ENCODE measurements around the gene F11.

The F11 gene

DNA sequence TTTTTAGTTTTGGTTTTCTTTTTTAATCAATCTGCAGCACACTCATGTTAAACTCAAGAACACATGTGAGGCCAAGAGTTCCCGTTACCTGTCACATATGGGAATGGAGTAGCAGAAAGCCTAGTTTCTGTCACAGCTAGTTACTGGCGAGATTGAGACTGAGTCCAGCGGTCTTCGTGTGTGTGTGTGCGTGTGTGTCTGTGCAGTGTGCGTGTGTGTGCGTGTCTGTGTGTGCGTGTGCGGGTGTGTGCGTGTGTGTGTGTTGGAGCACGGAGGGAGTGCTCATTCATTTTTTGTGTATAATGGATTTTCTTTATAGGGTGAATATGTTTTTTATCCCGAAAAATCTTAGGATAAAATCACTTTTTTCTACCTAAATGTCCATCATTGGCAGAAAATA, 19.2 kb downstream of the F11 start:
- H3K79me2 ChIP-seq (ENCODE audit: insufficient read depth, low read depth) = no peaks in the 10 kb centered on the region
- no peaks in the 10 kb centered on the region for H3K36me3 ChIP-seq (ENCODE audit: insufficient read depth)
- no peaks in the 10 kb centered on the region for H4K20me1 ChIP-seq (ENCODE audit: insufficient read depth)
- H3K27ac ChIP-seq = no peak overlapping the region
- TF ChIP-seq, protein P1, sequence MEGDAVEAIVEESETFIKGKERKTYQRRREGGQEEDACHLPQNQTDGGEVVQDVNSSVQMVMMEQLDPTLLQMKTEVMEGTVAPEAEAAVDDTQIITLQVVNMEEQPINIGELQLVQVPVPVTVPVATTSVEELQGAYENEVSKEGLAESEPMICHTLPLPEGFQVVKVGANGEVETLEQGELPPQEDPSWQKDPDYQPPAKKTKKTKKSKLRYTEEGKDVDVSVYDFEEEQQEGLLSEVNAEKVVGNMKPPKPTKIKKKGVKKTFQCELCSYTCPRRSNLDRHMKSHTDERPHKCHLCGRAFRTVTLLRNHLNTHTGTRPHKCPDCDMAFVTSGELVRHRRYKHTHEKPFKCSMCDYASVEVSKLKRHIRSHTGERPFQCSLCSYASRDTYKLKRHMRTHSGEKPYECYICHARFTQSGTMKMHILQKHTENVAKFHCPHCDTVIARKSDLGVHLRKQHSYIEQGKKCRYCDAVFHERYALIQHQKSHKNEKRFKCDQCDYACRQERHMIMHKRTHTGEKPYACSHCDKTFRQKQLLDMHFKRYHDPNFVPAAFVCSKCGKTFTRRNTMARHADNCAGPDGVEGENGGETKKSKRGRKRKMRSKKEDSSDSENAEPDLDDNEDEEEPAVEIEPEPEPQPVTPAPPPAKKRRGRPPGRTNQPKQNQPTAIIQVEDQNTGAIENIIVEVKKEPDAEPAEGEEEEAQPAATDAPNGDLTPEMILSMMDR (conservative IDR thresholded peaks at IDR 0.05; ENCODE audit: low read depth, low read length) = no peak
- no peak overlapping the region for H3K4me2 ChIP-seq
- no peaks in the 10 kb centered on the region for H3K4me1 ChIP-seq (ENCODE audit: low read depth, poor library complexity, severe bottlenecking)
- H2AFZ ChIP-seq (ENCODE audit: low read depth) = no peak overlapping the region
- no peaks in the 10 kb centered on the region for H3K27me3 ChIP-seq (ENCODE audit: insufficient read depth, low read depth)
- H3K9ac ChIP-seq = no peak overlapping the region
- H3K4me3 ChIP-seq (IDR thresholded peaks at IDR 0.05; ENCODE audit: insufficient read depth, low read depth, low read length) = no peak overlapping the region

DNA sequence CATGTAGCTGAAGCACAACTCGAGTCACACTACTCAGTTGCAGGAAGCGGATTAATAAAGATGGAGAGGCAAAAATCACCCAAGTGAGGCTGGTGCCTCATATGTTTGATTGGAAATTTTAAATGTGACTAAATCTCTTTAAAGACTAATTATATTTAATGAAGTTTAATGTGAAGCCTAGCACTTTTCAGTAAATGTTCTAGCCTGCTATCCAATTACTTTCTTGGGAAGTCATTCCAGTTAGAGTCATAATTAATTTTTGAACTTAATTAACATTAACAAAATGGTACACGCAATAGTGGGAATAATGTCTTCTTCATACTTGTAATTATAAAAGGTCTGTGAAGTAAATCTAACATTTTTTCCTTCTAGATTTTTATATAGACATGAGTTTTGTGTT, 20.6 kb downstream of the F11 start:
- Histone ChIP-seq H2AFZ (ENCODE audit: low read depth) (no peak overlapping the region), H3K27ac (no peak overlapping the region), H3K36me3 (ENCODE audit: insufficient read depth) (no peaks in the 10 kb centered on the region), H4K20me1 (ENCODE audit: insufficient read depth) (no peaks in the 10 kb centered on the region), H3K79me2 (ENCODE audit: insufficient read depth, low read depth) (no peaks in the 10 kb centered on the region), H3K4me3 (IDR thresholded peaks at IDR 0.05; ENCODE audit: insufficient read depth, low read depth, low read length) (no peak overlapping the region), H3K9ac (no peak overlapping the region), H3K4me2 (no peak overlapping the region), H3K4me1 (ENCODE audit: low read depth, poor library complexity, severe bottlenecking) (no peaks in the 10 kb centered on the region), H3K27me3 (ENCODE audit: insufficient read depth, low read depth) (no peaks in the 10 kb centered on the region)
- TF ChIP-seq, protein P1 (conservative IDR thresholded peaks at IDR 0.05; ENCODE audit: low read depth, low read length) = no peak

DNA sequence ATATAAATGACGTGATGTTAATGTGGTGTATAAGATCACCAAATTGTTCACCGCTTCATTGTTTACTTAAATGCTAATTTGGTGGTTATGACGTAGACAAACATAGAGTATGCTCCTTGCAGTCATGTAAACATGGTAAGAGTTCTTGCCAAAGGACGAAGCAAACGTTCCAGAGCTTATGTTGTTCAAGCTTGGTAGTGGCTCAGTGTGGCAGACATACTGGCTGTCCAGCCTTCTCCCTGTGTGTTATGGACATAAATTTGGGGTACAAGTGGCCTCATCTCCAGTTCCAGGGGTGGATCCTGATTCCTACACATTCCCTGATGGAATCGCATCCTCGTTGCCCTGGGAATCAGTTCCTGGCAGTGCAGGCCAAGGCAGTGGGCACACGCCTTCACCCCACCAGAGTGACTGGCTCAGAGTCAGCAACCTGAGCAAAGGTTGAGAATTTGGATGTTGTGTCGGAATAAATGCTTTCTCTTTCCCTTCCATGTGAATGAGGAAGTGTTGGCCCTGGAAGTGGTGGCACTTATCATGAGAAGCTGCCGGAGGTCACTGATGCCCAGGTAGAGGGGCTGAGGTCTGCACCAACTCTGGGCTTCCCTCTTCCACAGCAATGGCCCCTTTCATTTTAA, 25.4 kb downstream of the F11 start:
- H3K9ac ChIP-seq = no peak overlapping the region
- TF ChIP-seq, protein P1 (conservative IDR thresholded peaks at IDR 0.05; ENCODE audit: low read depth, low read length) = no peak
- H3K4me2 ChIP-seq = no peak overlapping the region
- H3K4me1 ChIP-seq (ENCODE audit: low read depth, poor library complexity, severe bottlenecking) = no peaks in the 10 kb centered on the region
- no peak overlapping the region for H2AFZ ChIP-seq (ENCODE audit: low read depth)
- H4K20me1 ChIP-seq (ENCODE audit: insufficient read depth) = no peaks in the 10 kb centered on the region
- H3K27ac ChIP-seq = no peak overlapping the region
- H3K4me3 ChIP-seq (IDR thresholded peaks at IDR 0.05; ENCODE audit: insufficient read depth, low read depth, low read length) = no peak overlapping the region
- H3K36me3 ChIP-seq (ENCODE audit: insufficient read depth) = no peaks in the 10 kb centered on the region
- H3K79me2 ChIP-seq (ENCODE audit: insufficient read depth, low read depth) = no peaks in the 10 kb centered on the region
- no peaks in the 10 kb centered on the region for H3K27me3 ChIP-seq (ENCODE audit: insufficient read depth, low read depth)

DNA sequence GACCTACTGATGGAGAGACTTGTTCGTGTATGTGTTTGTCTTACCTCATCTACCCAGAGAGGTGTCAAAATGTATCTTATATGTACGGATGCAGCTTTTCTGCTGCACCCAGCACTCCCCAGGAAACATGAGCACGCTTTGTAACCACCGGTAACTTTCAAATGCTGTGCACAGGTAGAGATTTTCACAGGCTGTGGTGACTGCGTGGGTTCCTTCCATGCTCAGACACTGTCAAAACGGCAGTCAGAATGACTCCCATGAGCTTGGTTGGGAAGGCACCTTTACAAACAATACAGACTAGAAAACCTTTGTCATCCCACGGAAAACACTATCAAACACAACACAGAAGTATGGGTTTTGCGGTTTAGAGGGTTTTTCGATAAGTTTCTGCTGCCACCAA, 28.2 kb downstream of the F11 start:
- Histone ChIP-seq H3K4me1 (ENCODE audit: low read depth, poor library complexity, severe bottlenecking) (no peaks in the 10 kb centered on the region), H3K4me2 (no peak overlapping the region), H3K27ac (no peak overlapping the region), H4K20me1 (ENCODE audit: insufficient read depth) (no peaks in the 10 kb centered on the region), H3K27me3 (ENCODE audit: insufficient read depth, low read depth) (no peaks in the 10 kb centered on the region), H3K79me2 (ENCODE audit: insufficient read depth, low read depth) (no peaks in the 10 kb centered on the region), H3K4me3 (IDR thresholded peaks at IDR 0.05; ENCODE audit: insufficient read depth, low read depth, low read length) (no peak overlapping the region), H3K36me3 (ENCODE audit: insufficient read depth) (no peaks in the 10 kb centered on the region), H2AFZ (ENCODE audit: low read depth) (no peak overlapping the region), H3K9ac (no peak overlapping the region)
- TF ChIP-seq, protein P1 (conservative IDR thresholded peaks at IDR 0.05; ENCODE audit: low read depth, low read length) = no peak
